ENCODE data around the gene SDK2. TPM values are rescaled to one million over a fixed set of nuclear protein-coding genes. Genes with fewer than 3 reads are reported as not detected.
A peak's percentile ranks its signal among the peaks of the same experiment; 100 is the strongest.

Gene SDK2
- total RNA-seq, 1 donor from 2014 or later, result 31.2 TPM

DNA sequence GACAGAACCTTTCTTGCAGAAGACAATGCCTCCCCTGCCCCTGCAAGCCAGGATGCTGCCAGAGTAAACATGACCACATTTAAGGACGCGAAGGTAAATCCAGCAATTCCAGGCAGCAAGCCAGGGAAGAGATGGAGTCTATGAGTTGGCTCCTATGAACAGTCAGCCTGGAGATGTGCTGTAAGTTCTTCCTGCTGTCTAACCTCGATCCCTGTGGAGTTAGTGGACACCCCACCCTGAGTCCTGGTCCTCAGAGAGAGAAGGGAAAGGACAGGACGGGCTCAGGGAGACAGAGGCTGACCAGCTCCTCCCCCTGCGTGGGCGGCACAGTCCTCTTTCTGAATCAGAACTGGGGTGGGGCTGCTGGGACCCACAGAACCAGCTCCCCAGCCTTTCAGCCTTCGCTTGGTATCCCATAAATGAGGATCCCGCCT is 357.4 kb downstream of the SDK2 start:
- no peak for TF ChIP-seq CTCF (conservative IDR thresholded peaks at IDR 0.05)
- Mint-ChIP-seq H3K36me3 (ENCODE audit: low read depth) (no peaks in the 10 kb centered on the region), H3K27me3 (ENCODE audit: low read depth) (peaks cover 57% of the 10 kb centered on the region), H3K4me3 (no peak overlapping the region), H3K27ac (ENCODE audit: unreplicated experiment) (no peak overlapping the region), H3K9me3 (no peaks in the 10 kb centered on the region), H3K4me1 (peaks cover 39% of the 10 kb centered on the region)
- DNase-seq (ENCODE audit: low read depth, low spot score), result no peak

DNA sequence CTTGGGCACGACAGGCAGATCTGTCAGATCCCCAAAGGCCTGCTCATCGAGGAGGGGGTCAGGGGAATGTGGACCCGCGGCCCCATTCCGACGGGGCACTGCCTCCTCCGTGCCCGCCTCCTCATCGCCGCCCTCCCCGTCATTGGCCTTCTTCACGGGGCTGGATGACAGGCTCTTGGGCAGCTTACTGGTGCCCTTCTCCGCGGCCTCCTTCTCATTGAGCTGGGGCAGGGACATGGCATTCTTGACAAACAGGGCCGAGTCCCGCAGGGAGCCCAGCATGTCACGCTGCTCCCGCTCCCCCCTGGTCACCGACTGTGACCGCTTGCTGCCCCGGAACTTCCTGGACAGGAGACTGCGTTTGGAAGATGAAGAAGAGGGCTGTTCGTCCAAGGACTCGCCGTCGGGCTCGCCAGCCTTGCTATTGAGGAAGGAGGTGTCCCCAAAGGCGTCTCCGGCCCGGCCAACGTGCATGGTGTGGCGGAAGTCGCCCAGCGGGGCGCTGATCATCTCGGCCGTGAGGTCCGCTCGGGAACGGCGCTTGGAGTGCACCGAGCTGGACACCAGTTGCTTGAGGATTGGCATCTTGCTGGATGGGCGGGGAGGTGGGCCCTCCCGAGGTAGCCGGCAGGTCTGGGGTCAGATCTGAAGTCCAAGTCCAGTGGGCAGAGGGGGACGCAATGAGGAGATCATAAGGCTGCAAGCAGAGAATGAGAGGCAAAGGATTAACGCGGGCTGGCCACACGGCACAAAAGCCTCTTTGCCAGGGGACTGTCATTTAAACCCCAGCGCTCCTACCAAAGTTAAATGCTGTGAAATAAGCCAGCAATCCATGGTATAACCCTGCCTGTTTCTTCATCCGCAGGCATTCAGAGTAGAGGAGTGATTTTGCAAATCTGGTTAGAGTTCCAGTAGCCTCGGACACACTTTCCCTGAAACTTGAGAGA is 358.1 kb downstream of the SDK2 start:
- no peak overlapping the region for H3K4me3 Mint-ChIP-seq
- H3K27ac Mint-ChIP-seq (ENCODE audit: unreplicated experiment), result no peak overlapping the region

DNA sequence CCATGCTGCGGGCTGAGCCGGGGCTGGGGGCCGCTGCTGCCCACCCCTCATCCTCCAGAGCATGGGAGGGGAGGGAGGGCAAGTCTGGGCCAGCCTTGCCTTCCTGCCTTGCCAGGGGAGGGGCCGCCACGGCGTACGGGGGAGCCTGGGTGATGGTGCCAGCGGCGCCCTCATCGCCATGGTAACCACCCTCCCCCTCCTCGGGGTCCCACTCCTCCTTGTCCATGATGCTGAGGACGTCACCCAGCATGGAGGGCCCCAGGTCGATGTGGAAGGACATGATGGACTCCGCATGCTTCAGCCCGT is 358.7 kb downstream of the SDK2 start:
- DNase-seq (ENCODE audit: low read depth, low spot score), result no peak
- no peaks in the 10 kb centered on the region for H3K36me3 Mint-ChIP-seq (ENCODE audit: low read depth)
- no peaks in the 10 kb centered on the region for H3K9me3 Mint-ChIP-seq
- H3K27ac Mint-ChIP-seq (ENCODE audit: unreplicated experiment), result no peak overlapping the region
- no peak overlapping the region for H3K4me3 Mint-ChIP-seq
- H3K27me3 Mint-ChIP-seq (ENCODE audit: low read depth), result peaks cover 60% of the 10 kb centered on the region
- peaks cover 38% of the 10 kb centered on the region for H3K4me1 Mint-ChIP-seq
- no peak for TF ChIP-seq CTCF (conservative IDR thresholded peaks at IDR 0.05)

More for the DNA sequence above, 358.1 kb downstream of the SDK2 start:
- peaks cover 39% of the 10 kb centered on the region for H3K4me1 Mint-ChIP-seq
- TF ChIP-seq CTCF (conservative IDR thresholded peaks at IDR 0.05), result no peak
- no peaks in the 10 kb centered on the region for H3K36me3 Mint-ChIP-seq (ENCODE audit: low read depth)
- no peak for DNase-seq (ENCODE audit: low read depth, low spot score)
- no peaks in the 10 kb centered on the region for H3K9me3 Mint-ChIP-seq
- H3K27me3 Mint-ChIP-seq (ENCODE audit: low read depth), result peaks cover 60% of the 10 kb centered on the region

DNA sequence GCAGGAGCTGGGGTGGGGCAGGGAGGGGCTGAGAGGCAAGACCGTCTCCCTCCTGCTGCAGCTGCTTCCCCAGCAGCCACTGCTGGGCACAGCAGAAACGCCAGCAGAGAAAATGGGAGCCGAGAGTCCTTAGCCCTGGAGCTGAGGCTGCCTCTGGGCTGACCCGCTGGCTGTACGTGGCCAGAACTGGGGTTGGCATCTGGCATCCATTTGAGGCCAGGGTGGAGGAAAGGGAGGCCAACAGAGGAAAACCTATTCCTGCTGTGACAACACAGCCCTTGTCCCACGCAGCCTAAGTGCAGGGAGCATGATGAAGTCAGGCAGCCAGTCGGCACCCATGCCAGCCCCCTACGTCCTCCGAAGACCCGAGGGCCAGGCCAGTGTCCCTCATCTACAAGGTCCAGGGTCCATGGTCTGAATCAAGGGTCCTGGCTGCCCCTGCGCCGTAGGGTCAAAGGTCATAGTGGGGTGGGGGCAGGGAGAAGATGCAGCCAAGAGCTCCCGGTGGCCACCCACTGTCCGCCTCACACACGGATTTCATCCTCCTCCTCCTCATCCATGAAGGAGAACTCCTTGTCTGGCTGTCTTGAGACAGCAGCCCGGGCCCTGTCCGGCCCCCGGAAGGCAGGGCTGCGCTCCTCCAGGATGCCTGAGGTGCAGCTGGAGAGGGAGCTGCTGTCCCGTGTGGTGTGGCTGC is 359.2 kb downstream of the SDK2 start:
- no peak for DNase-seq (ENCODE audit: low read depth, low spot score)
- Mint-ChIP-seq H3K27ac (ENCODE audit: unreplicated experiment) (peak overlapping the region; percentile 43), H3K9me3 (no peaks in the 10 kb centered on the region), H3K27me3 (ENCODE audit: low read depth) (peaks cover 58% of the 10 kb centered on the region), H3K36me3 (ENCODE audit: low read depth) (no peaks in the 10 kb centered on the region), H3K4me1 (peaks cover 35% of the 10 kb centered on the region), H3K4me3 (no peak overlapping the region)
- TF ChIP-seq CTCF (conservative IDR thresholded peaks at IDR 0.05), result no peak
